HG02885 (cell line): ENCODE data around the gene C5AR2.
"Not testable (repeated sequence)": the region's sequence is repeated elsewhere in the genome, so short reads cannot be mapped to it uniquely, and the experiment has no call there.

Experiments used
- ATAC-seq: cut with Tn5 transposase; IDR thresholded peaks from one replicate; pipeline ENCODE4 v1.9.1; 2021; ENCODE audit warnings: mild to moderate bottlenecking; ENCODE audit not compliant: unreplicated experiment, poor library complexity

Gene C5AR2

GRCh38 chr19:47381653-47382279 lies 49.8 kb downstream of the C5AR2 start:
- ATAC-seq, result no peak

- ATAC-seq, result not testable (repeated sequence)
These were observed 51.9 kb downstream of the C5AR2 start for GRCh38 chr19:47383890-47384289.

GRCh38 chr19:47384533-47384932 lies 52.6 kb downstream of the C5AR2 start:
- not testable (repeated sequence) for ATAC-seq

GRCh38 chr19:47386582-47386981 lies 54.6 kb downstream of the C5AR2 start:
- ATAC-seq, result not testable (repeated sequence)

- not testable (repeated sequence) for ATAC-seq
These were observed 55.6 kb downstream of the C5AR2 start for GRCh38 chr19:47387623-47388022.

GRCh38 chr19:47388721-47389120 lies 56.7 kb downstream of the C5AR2 start:
- not testable (repeated sequence) for ATAC-seq

GRCh38 chr19:47389150-47389556 lies 57.2 kb downstream of the C5AR2 start:
- no peak for ATAC-seq

- ATAC-seq, result no peak
These were observed 58.8 kb downstream of the C5AR2 start for GRCh38 chr19:47390533-47391488.

- no peak for ATAC-seq
These were observed 59.7 kb downstream of the C5AR2 start for GRCh38 chr19:47391510-47392223.
